GM21526 (cell line): ENCODE data around the gene LMAN1L.

ENCODE experiments used
- ATAC-seq: cut with Tn5 transposase; IDR thresholded peaks from one replicate; pipeline ENCODE4 v1.9.1; 2021; ENCODE audit warnings: moderate library complexity; ENCODE audit not compliant: unreplicated experiment, low FRiP score

Gene LMAN1L

DNA sequence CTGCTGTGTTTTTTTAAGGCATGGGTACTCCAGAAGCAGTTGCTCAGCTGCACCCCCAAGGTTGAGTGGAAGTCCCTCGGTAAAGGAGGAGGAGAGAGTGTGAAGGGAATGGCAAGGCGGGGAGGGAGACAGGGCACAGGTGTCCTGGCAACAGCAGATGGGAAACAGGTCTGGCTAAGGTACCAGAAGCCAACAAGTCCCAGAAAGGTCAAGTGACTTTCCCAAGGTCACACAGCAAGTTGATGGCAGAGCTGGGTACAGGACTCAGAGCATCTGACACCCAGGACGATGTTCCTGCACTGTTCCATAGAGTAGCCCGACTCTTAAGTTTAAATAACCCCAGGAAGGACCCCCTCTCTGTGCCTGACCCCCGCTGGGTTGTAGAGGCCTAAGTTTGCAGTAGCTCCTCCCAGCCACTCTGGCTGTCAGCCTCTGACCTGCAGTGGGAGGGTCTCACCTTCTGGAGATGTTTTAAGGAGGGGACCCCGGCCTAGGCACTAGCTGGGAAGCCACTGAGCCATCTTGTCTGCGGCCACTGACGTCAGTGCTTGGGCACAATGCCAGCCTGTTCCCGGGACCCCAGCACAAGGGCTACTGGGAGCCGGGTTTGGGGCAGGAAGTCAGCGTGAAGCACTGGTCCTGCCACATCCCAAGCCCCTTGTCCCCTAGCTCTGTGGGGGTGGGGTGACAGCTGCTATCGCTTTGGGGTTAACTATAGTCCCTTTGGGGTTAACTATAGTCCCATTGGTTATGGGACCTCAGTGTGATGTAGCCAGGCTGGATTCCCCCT, 20.2 kb upstream of the LMAN1L start:
- ATAC-seq = no peak

DNA sequence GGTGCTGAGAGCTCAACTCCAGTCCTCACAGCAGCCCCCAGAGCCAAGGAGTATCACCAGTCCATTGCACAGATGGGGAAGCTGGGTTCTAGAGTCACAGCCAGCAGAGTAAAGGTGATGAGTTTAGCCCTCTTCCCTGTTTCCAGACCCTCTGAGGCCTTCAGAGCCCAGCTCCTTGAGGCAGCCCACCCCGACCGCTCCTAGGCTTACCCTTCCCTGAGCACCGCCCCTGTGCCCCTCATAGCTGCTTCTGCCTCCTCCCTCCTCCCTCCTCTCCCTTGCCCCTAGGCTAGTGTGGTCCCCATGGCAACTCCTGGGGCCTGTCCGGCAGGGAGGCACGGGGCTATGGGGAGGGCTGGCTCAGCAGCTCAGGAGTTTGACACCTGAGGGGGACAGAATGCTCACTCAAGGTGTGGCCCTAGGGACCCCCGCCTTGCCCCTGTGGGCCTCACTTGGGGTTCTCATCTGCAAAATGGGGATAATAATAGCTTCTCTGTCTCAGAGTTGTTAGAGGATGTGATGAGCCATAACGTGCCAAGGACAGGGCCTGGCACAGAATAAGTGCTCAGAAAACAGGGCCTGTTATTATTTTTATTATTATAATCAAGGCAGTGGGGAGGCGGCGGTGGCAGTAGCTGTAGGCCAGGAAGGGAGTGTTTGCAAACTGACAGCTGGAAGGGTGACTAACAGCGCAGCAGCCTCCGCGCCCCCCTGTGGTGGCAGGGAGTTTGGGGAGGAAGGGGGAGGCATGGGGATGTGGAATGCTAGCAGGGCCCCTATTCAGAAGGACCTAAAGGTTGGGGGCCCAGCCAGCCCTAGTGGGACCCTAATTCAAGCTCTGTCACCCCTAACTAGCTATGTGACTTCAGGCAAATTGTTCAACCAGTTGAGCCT, 19.3 kb upstream of the LMAN1L start:
- ATAC-seq = no peak

DNA sequence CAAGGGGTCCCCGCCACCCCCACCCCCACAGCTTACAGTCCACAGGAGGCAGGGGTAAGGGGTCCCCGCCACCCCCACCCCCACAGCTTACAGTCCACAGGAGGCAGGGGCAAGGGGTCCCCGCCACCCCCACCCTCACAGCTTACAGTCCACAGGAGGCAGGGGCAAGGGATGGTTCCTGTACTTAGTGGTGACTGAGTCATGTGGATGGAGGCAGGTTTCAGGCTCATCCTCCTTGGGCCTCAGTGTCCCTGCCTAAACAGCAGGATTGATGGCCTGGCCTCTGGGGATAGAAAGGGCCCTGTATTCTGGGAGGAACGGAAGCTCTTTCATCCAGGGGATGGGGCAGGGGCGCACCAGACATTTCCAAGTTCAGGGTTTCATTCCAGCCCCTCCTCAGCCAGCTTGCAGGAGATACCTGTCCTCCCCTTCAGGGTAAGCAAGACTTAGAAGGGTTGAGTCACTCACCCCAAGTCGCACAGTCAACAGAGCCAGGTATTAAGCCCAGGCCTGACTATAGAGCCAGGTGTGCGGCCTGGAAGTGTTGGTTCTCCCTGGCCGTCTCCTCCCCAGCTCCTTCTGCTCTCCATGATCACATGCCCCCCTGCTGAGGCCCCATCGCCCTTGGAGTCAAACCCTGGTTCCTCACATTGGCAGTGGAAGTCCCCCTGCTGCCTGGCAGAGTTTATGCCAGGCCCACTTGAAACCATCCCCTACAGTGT, 18.2 kb upstream of the LMAN1L start:
- ATAC-seq = no peak

DNA sequence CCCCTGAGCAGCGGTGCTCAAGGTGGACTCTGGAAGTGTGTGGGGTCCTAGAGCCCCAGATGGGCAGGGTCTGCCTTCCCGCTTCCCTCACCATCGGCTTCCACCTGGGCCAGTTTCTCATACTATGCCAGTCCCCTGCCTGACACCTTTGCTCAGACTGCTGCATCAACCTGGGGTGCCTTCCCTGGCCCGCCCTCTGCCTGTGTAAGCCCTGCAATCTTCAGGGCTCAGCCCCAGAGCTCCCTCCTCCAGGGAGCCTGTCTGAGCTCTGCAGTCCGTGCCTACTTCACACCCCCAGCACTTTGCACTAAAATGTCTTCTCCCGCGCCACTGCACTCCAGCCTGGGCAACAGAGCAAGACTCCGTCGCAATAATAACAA, 17.7 kb upstream of the LMAN1L start:
- ATAC-seq = no peak

DNA sequence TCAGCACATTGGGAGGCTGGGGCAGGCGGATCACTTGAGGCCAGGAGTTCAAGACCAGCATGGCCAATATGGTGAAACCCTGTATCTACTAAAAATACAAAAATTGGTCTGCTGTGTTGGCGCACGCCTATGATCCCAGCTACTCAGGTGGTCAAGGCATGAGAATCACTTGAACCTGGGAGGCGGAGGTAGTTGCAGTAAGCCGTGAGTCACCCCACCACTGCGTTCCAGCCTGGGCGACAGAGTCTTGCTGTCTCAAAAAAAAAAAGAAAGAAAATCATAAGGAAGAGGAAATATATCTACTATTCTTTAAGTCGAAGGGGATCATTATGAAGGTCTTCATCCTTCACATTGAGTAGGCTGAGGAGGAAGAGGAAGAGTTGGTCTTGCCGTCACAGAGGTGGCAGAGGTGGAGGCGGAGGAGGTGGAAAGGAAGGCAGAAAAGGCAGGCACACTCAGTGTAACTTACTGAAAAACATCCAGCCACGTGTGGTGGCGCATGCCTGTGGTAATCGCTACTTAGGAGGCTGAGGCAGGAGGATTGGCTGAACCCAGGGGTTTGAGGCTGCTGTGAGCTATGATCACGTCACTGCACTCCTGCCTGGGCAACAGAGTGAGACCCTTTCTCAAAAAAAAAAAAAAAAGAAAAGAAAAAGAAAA, 16.5 kb upstream of the LMAN1L start:
- ATAC-seq = no peak

DNA sequence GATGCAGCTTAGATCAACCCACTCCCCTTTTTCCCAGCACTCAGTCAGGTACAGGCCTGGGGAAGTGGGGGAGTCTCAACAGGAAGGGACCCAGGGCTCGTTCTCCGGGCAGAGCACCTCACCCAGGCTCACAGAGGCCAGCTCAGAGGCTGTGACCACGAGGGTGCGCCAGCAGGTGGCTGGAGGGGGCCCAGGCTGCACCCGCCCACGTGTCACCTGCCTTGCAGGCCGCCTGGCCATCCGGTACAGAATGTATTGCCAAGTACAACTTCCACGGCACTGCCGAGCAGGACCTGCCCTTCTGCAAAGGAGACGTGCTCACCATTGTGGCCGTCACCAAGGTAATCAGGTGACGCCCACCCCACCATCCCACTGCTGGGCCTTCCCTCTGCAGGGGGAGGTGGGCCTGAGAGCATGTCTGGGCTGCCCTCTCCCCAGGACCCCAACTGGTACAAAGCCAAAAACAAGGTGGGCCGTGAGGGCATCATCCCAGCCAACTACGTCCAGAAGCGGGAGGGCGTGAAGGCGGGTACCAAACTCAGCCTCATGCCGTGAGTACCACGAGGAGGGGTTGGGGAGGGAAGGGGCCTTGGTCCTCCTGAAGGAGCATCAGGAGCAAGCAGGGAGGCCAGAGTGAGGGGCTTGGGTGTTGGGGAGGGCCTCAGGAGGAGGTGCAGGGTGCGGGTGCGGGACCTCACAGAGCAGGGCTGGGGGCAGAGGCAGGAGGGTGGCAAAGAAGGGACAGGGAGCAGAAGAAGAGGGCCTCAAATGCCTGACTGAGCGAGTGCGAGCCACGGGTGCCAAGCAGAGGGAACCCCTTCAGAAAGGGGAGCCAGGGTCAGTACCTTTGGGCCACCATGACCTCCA, 14.0 kb upstream of the LMAN1L start:
- ATAC-seq = no peak

DNA sequence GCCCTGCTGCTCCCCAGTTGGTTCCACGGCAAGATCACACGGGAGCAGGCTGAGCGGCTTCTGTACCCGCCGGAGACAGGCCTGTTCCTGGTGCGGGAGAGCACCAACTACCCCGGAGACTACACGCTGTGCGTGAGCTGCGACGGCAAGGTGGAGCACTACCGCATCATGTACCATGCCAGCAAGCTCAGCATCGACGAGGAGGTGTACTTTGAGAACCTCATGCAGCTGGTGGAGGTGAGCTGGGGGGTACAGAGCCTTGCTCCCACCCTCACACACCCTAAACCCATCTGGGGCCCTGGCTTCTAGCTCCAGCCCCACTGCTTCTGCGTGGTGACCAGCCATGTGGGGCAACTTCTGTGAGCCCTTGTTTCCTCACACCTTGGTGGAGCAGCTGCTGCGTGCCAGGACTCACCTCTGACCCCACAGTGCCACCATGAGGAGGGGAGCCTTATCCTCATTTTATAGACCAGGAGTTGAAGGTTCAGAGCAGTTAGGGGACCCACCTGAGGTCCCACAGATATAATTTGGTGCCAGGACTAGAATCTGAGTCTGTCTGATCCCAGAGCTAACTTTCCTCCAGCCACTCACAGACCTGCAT, 13.3 kb upstream of the LMAN1L start:
- ATAC-seq = no peak

DNA sequence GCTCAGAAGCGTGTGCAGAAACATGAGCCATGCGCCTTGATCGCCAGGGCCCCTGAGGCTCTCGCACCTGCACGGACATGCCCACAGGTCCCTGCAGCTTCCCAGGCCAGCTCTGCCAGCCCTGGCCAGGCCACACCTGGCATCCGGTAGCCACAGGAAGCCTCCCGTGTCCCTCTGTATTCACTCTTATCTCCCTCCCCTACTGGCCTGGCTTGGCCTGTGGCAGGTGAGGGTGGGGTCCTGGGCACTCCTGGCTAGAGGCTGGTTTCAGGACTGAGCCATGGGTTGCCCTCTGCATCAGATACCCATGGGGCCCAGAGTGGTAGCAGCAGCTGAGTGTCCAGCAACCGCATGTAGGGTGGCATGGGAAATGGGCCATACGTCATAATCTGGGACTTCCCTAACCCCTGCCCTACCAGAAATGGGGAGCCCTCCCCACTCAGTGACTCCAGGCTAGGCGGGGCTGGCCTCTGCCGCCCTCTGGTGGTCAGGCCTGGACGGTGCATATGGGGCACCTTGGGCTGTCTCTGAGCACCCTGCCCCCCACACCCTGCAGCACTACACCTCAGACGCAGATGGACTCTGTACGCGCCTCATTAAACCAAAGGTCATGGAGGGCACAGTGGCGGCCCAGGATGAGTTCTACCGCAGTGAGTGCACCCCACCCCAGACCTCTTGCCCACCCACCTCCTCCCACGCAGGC, 12.6 kb upstream of the LMAN1L start:
- peak; percentile 54 for ATAC-seq

DNA sequence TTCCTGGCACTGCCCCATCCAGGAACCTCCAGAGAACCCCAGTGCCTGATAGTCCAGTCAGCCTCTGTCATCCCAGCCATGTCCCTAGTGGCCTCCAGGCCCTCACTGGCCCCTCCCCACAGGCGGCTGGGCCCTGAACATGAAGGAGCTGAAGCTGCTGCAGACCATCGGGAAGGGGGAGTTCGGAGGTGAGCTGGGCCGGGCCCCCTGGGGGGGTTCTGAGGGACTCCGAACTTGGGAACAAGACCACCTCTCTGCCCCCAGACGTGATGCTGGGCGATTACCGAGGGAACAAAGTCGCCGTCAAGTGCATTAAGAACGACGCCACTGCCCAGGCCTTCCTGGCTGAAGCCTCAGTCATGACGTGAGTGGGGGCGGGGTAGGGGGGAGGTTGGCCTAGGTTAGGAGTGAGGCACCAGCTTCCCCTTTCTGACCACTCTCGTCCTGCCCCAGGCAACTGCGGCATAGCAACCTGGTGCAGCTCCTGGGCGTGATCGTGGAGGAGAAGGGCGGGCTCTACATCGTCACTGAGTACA, 12.0 kb upstream of the LMAN1L start:
- no peak for ATAC-seq

DNA sequence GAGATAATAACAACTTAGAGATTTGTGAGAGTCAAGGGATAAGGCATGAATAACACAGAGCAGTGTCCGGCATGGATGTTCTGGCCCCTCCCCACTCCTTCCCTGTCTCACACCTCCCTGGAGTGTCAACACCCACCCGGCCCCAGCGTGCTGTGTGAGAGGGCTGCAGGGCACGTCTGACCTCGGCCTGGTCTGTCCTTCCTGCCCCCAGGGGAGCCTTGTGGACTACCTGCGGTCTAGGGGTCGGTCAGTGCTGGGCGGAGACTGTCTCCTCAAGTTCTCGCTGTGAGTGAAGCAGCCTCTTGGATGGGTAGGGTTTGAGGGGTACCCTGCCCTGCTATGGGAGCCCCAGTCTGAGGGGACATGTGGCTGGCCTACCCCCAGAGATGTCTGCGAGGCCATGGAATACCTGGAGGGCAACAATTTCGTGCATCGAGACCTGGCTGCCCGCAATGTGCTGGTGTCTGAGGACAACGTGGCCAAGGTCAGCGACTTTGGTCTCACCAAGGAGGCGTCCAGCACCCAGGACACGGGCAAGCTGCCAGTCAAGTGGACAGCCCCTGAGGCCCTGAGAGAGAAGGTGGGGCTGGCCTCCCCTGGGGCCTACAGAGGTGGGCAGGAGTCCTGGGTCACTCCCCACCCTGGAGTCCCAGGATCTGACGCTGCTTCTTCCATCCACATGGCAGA, 11.2 kb upstream of the LMAN1L start:
- ATAC-seq = no peak

DNA sequence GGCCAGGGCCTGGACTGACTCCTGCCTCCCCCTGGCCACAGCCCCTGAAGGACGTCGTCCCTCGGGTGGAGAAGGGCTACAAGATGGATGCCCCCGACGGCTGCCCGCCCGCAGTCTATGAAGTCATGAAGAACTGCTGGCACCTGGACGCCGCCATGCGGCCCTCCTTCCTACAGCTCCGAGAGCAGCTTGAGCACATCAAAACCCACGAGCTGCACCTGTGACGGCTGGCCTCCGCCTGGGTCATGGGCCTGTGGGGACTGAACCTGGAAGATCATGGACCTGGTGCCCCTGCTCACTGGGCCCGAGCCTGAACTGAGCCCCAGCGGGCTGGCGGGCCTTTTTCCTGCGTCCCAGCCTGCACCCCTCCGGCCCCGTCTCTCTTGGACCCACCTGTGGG, 10.3 kb upstream of the LMAN1L start:
- no peak for ATAC-seq

DNA sequence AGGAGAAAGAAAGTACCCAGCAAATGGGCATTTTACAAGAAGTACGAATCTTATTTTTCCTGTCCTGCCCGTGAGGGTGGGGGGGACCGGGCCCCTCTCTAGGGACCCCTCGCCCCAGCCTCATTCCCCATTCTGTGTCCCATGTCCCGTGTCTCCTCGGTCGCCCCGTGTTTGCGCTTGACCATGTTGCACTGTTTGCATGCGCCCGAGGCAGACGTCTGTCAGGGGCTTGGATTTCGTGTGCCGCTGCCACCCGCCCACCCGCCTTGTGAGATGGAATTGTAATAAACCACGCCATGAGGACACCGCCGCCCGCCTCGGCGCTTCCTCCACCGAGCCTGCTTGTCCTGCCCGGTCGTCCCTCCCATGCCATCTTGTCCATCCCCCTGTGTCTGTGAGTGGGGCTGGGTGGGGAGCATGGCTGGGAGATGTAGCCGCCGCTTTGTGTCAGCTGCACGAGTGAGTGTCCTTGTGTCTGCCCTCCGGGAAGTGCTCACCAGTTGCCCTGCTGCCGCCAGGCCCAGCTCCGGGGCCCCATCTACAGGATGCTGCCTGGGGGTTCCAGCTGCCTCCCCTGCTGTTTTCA, 9.7 kb upstream of the LMAN1L start:
- no peak for ATAC-seq

DNA sequence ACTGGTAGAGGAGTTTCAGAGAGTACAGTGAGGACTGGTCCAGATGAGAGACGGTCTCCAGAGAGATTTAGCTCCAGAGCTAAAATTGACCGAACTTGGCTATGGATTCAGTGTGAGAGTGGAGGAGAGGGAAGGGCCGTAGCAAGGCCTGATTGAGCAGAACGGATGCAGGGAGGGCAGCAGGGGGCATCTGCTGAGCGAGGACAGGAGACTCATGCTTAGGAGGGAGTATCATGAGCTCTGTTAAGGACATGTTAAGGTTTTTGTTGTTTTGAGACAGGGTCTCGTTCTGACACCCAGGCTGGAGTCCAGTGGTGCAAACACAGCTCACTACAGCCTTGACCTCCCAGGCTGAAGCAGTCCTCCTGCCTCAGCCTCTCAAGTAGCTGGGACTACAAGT, 7.7 kb upstream of the LMAN1L start:
- ATAC-seq = no peak

DNA sequence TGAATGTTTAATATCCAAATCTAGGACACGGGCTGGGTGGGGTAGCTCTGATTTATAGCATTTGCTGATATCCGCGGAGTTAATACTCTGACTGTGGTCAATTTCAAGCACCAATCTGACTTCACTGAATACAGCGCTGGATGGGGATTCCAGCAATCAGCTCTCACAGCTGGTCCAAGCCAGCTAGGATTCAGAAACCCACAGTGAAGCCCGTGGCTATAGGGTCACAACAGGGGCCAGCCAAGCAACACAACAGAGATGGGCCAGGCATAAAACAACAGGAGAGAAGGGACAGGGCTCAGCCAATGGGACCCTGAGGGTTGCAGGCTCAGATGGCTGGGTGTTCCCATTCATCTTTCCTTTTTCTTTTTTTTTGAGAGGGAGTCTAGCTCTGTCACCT, 5.4 kb upstream of the LMAN1L start:
- ATAC-seq = no peak

DNA sequence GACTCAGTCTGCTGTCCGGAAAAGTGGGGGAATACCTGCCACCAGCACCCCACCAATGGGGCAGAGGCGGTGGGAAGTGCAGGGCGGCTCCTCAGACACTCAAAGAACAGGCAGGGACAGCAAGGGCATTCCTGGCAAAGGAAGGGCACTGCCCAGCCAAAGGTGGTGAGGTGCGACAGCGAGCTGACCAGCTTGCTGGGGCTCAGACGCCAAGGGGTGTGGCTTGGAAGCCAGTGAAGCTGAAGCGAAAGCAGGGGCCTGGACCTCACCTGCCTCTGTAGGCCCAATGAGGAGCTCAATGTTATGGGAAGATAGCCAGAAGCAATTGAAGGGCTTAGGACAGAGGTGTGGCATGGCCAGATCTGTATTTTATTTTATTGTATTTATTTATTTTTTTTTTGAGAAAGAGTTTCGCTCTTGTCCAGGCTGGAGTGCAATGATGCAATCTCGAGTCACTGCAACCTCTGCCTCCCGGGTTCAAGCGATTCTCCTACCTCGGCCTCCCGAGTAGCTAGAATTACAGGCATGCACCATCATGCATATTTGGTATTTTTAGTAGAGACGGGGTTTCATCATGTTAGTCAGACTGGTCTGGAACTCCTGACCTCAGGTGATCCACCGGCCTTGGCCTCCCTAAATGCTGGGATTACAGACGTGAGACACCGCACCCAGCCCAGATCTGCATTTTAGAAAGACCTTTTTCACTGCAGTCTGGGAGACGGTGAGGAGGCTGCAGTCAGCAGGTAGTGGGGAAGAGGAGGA, 4.4 kb upstream of the LMAN1L start:
- ATAC-seq = no peak

DNA sequence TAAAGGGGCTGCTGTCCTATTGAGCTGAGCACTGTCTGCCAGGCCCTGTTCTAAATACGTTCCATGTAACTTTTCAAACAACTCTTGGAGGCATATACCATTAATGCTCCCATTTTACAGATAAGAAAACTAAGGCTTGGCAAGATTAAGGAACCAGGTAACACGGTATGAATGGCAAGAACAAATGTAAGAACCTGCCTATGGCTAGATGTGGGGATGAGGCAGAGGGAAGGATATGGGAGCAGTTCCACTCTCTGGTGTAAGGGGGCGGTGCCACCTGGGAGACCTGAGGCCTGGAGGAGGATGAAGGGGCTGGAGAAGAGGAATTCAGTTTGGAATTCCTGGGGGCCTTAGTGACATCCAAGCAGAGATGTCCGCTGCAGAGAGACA, 3.8 kb upstream of the LMAN1L start:
- ATAC-seq = no peak

DNA sequence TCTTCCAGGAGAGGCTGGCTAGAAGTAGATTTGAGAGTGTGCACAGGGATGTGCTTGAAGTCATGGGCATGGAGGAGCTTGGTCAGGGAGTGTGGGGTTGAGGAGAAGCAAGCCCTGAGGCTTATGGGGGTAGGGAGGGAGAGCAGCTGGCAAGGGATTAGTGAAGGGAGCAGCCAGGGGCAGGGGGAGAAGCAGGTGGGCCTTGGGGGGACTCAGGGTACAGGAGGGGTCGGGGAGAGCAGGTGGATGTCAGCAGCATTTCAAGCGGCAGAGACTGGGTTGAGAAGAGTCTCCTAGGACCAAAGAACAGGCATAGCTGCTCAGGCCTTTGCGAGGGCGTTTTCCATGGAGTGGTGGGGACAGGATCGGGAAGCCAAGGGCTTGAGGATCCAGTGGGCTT, 3.4 kb upstream of the LMAN1L start:
- ATAC-seq = no peak
